Measurements from ENCODE around the gene ZNF823.

The ZNF823 gene

GRCh38 chr19:11756965-11757364 is 18.2 kb upstream of the ZNF823 start:
- no peak for DNase-seq (ENCODE audit: low spot score)
- H3K4me3 ChIP-seq = no peak overlapping the region
- no peak overlapping the region for H3K27ac ChIP-seq
- TF ChIP-seq CTCF (IDR thresholded peaks at IDR 0.05) = no peak

DNA sequence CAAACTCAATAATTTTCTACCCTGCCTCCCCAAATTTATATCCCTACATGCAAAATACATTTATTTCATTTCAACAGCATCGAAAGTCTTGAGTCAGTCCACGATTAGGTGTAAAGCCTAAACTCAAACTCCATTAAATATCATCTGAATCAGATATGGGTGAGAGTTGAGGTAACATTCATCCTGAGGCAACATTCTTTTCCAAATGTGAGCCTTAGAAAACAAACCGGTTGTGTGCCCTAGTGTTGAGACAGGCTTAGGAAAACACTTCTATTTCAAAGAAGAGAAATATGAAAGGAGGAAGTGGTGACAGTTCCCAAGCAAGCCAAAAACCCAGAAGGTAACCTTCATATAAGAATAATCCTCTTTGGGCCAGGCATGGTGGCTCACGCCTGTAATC is 15.9 kb upstream of the ZNF823 start:
- H3K4me3 ChIP-seq = no peak overlapping the region
- DNase-seq (ENCODE audit: low spot score) = no peak
- TF ChIP-seq CTCF (IDR thresholded peaks at IDR 0.05) = no peak
- H3K27ac ChIP-seq = no peak overlapping the region

DNA sequence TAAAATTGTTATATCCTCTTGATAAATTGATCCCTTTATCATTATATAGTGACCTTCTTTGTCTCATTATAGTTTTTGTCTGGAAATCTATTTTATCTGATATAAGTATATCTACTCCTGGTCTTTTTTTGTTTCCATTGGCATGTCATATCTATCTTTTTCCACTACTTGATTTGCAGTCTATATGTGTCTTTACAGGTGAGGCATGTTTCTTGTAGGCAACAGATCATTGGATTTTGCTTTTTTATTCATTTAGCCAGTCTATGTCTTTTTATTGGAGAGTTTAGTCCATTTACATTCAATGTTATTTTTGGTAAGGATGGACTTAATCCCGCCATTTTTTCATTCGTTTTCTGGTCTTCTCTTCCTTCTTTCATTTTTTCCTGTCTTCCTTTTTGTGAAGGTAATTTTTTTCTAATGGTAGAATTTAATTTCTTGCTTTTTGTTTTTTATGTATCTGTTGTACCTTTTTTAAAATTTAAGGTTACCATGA is 13.5 kb upstream of the ZNF823 start:
- TF ChIP-seq CTCF (IDR thresholded peaks at IDR 0.05) = no peak
- DNase-seq (ENCODE audit: low spot score) = no peak
- H3K4me3 ChIP-seq = no peak overlapping the region
- no peak overlapping the region for H3K27ac ChIP-seq

- DNase-seq (ENCODE audit: low spot score) = no peak
- Histone ChIP-seq H3K27ac (no peak overlapping the region), H3K4me3 (no peak overlapping the region)
- TF ChIP-seq CTCF (IDR thresholded peaks at IDR 0.05) = no peak
These were observed 11.0 kb upstream of the ZNF823 start for GRCh38 chr19:11749751-11750150.

DNA sequence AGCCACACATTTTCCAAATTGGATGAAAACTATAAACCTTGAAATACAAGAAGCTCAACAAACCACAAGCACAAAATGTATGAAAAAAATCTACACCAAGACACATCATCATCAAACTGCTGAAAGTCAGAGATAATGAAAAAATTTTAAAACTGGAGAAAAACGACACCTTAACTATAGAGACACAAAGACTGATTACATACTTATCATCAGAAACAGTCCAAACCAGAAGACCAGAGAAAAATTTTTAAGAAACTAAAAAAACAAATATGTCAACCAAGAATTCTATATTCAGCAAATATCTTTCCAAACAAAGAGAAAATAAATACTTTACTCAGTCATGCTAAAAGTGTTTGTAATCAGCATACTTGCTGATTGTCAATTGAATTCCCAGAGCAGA is 8.5 kb upstream of the ZNF823 start:
- DNase-seq (ENCODE audit: low spot score) = no peak
- no peak overlapping the region for H3K27ac ChIP-seq
- TF ChIP-seq CTCF (IDR thresholded peaks at IDR 0.05) = no peak
- H3K4me3 ChIP-seq = no peak overlapping the region

DNA sequence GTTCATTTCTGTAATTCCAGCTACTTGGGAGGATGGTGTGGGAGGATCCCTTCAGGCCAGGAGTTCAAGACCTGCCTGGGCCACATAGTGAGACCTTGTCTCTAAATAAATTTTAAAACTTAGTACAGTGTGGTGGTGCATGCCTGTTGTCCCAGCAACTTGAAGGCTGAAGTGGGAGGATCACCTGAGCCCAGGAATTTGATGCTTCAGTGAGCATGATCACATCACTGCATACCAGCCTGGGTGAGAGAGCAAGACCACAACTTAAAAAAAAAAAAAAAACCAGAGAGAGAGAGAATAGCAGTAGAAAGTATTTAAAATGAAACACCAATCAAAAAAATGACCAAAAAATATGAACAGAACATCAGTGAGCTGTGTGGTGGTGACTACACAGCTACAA is 7.1 kb upstream of the ZNF823 start:
- no peak overlapping the region for H3K27ac ChIP-seq
- DNase-seq (ENCODE audit: low spot score) = no peak
- H3K4me3 ChIP-seq = no peak overlapping the region
- TF ChIP-seq CTCF (IDR thresholded peaks at IDR 0.05) = no peak

DNA sequence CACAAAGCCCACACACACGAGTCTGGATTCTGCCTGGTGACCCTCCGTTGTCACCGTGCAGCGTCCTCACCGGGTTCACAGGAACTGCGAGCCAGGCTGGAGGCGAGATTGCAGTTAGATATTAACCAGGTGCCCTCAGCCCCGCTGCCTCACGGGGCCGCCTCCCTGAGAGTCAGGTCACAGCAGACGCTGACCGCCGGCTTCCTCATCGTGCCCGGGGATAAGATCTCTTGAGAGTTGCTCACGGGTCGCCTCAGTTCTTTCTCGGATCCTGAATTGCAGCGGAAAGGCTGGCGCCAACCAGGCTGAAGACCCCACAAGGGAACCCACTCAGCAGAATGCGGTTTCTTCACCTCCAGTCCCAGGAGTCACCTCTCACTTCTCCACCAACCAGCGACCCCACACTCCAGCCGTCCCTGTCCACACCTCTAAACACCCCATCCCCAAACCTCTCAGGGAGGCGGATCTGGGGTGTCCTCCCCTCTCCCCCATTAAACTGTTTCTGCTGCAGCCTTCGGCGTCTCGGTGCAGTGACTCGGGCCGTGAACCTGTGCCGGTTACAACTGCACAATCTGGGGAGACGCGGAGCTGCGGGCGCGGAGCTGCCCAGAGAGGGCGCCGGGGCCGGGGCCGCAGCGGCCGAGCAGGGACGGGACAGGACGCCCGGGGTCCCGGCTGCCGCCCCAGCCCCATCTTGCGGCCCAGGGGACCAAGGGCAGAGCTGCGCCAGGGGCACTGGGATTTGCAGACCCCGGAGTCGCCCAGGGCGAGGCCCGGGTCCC is 591 bp downstream of the ZNF823 start:
- Histone ChIP-seq H3K4me3 (peak overlapping the region; percentile 83), H3K27ac (peak overlapping the region; percentile 69 to 85)
- no peak for TF ChIP-seq CTCF (IDR thresholded peaks at IDR 0.05)
- DNase-seq (ENCODE audit: low spot score) = peak; percentile 74

Measured in coronary artery (tissue), 2 donors.